Liver (tissue), 9 donors: ENCODE measurements around the gene GRK6. TPM values are rescaled to one million over a fixed set of nuclear protein-coding genes. Genes with fewer than 3 reads are reported as not detected.
A peak's percentile ranks its signal among the peaks of the same experiment; 100 is the strongest.

Source experiments
- DNase-seq: peaks from one replicate; pipeline ENCODE4 v3.0.0-alpha.2; 2017; ENCODE audit warnings: low spot score
- H3K27ac ChIP-seq, 2 donors: one replicate each; pipeline ENCODE4 v1.7.0; 2013; ENCODE audit warnings: inconsistent platforms in 2 of 2, low read length in 2 of 2, control low read depth in 1 of 2, low read depth in 1 of 2, mild to moderate bottlenecking in 1 of 2
- H3K27me3 ChIP-seq, 4 donors: one replicate each; pipeline versions ENCODE4 v1.6.1 to v1.7.0; 2013; ENCODE audit warnings: low read length in 3 of 4, inconsistent platforms in 1 of 4, mild to moderate bottlenecking in 1 of 4, moderate library complexity in 1 of 4; ENCODE audit not compliant: control insufficient read depth in 4 of 4, insufficient read depth in 4 of 4
- H3K36me3 ChIP-seq, 4 donors: one replicate each; pipeline versions ENCODE4 v1.6.1 to v1.7.0; 2013; ENCODE audit warnings: low read length in 3 of 4, mild to moderate bottlenecking in 3 of 4, low read depth in 1 of 4, moderate library complexity in 1 of 4; ENCODE audit not compliant: control insufficient read depth in 4 of 4, insufficient read depth in 3 of 4
- H3K4me1 ChIP-seq, 4 donors: one replicate each; pipeline versions ENCODE4 v1.6.1 to v1.7.0; 2013; ENCODE audit warnings: low read length in 3 of 4, mild to moderate bottlenecking in 3 of 4, moderate library complexity in 1 of 4; ENCODE audit not compliant: control insufficient read depth in 4 of 4, insufficient read depth in 4 of 4
- H3K4me3 ChIP-seq, 3 donors: one replicate each; pipeline versions ENCODE4 v1.6.1 to v1.7.0; 2013; ENCODE audit warnings: low read length in 3 of 3, control low read depth in 1 of 3, low read depth in 1 of 3, mild to moderate bottlenecking in 1 of 3
- H3K9ac ChIP-seq, 2 donors: one replicate each; pipeline ENCODE4 v1.7.0; 2013; ENCODE audit warnings: low read length in 2 of 2, mild to moderate bottlenecking in 2 of 2, moderate library complexity in 2 of 2, control low read depth in 1 of 2, low read depth in 1 of 2
- H3K9me3 ChIP-seq, 4 donors: one replicate each; pipeline versions ENCODE4 v1.6.1 to v1.7.0; 2013; ENCODE audit warnings: low read length in 3 of 4; ENCODE audit not compliant: control insufficient read depth in 4 of 4
- EGR1 ChIP-seq, 2 donors: IDR thresholded peaks; 2 replicates each; pipeline ENCODE4 v1.6.1; 2016 to 2018; ENCODE audit warnings: antibody characterized with exemption in 2 of 2, low read depth in 2 of 2
- FOXA1 ChIP-seq: IDR thresholded peaks from 2 replicates; pipeline ENCODE4 v1.6.1; 2016; ENCODE audit warnings: antibody characterized with exemption
- FOXA2 ChIP-seq: IDR thresholded peaks from 2 replicates; pipeline ENCODE4 v1.6.1; 2016; ENCODE audit warnings: antibody characterized with exemption
- GABPA ChIP-seq, 2 donors: IDR thresholded peaks in 1 of 2; conservative IDR thresholded peaks in 1 of 2; 2 replicates each; pipeline ENCODE4 v1.6.1; 2016; ENCODE audit warnings: antibody characterized with exemption in 2 of 2, mild to moderate bottlenecking in 1 of 2, moderate library complexity in 1 of 2
- HNF4A ChIP-seq, 2 donors: conservative IDR thresholded peaks; 2 replicates each; pipeline ENCODE4 v1.6.1; 2016; ENCODE audit warnings: antibody characterized with exemption in 2 of 2, mild to moderate bottlenecking in 2 of 2
- HNF4G ChIP-seq: IDR thresholded peaks from 2 replicates; pipeline ENCODE4 v1.6.1; 2016; ENCODE audit warnings: antibody characterized with exemption
- JUND ChIP-seq, 2 donors: IDR thresholded peaks; 2 replicates each; pipeline ENCODE4 v1.6.1; 2016; ENCODE audit warnings: antibody characterized with exemption in 2 of 2
- NR2F2 ChIP-seq: IDR thresholded peaks from 2 replicates; pipeline ENCODE4 v1.6.1; 2016; ENCODE audit warnings: antibody characterized with exemption
- RAD21 ChIP-seq, 2 donors: IDR thresholded peaks; 2 replicates each; pipeline ENCODE4 v1.6.1; 2016; ENCODE audit warnings: antibody characterized with exemption in 2 of 2, mild to moderate bottlenecking in 2 of 2
- SP1 ChIP-seq: IDR thresholded peaks from 2 replicates; pipeline ENCODE4 v1.6.1; 2018; ENCODE audit warnings: antibody characterized with exemption, mild to moderate bottlenecking
- TAF1 ChIP-seq: conservative IDR thresholded peaks from 2 replicates; pipeline ENCODE4 v1.6.1; 2016; ENCODE audit warnings: antibody characterized with exemption, mild to moderate bottlenecking
- YY1 ChIP-seq: IDR thresholded peaks from 2 replicates; pipeline ENCODE4 v1.6.1; 2016; ENCODE audit warnings: antibody characterized with exemption, mild to moderate bottlenecking
- WGBS: extraction: QIAGEN DNeasy Blood & Tissue Kit; methylation state at CpG from one replicate; pipeline ENCODE4 v1.1.7; 2013; 5-methylcytosine and 5-hydroxymethylcytosine counted together
- polyA plus RNA-seq, 2 donors: library from polyadenylated mRNA; stranded (reverse) in 1 of 2; unstranded in 1 of 2; fragments of 200-250 nt in 1 of 2; fragments of >200 nt in 1 of 2; fragmentation: Nextera tagmentation in 1 of 2; extraction: Ambion mirVana in 1 of 2; gene quantifications; one replicate each; pipeline versions ENCODE4 v1.2.1 to v1.2.3, GENCODE V29; 2013 to 2015
- total RNA-seq, 2 donors: library from RNA; depleted of rRNA; stranded (reverse); fragments of >200 nt; gene quantifications; one replicate each; pipeline ENCODE4 v1.2.3, GENCODE V29; 2014
- TF ChIP-seq, protein P1 (sequence below): IDR thresholded peaks from 2 replicates; pipeline ENCODE4 v1.6.1; 2016; ENCODE audit warnings: antibody characterized with exemption, mild to moderate bottlenecking
- TF ChIP-seq, protein P2 (sequence below): IDR thresholded peaks from 2 replicates; pipeline ENCODE4 v1.6.1; 2016; ENCODE audit warnings: antibody characterized with exemption
- TF ChIP-seq, protein P3 (sequence below): fragments of 150-350 bp; IDR thresholded peaks from 2 replicates; pipeline ENCODE4 v1.5.1; 2017; ENCODE audit warnings: improper control_type of control experiment, low read depth, low read length; ENCODE audit not compliant: missing input control
- TF ChIP-seq, protein P4 (sequence below): IDR thresholded peaks from 2 replicates; pipeline ENCODE4 v1.6.1; 2016; ENCODE audit warnings: antibody characterized with exemption
- TF ChIP-seq, protein P5 (sequence below): IDR thresholded peaks from 2 replicates; pipeline ENCODE4 v1.6.1; 2016; ENCODE audit warnings: antibody characterized with exemption
- donor health status: healthy.
- donor health status: healthy.
- donor health status: healthy.
- donor health status: healthy.
- donor health status: healthy.

GRK6 gene
- total and polyA plus RNA-seq, 4 donors: 3.1 to 24.0 (median 10.8) TPM

DNA sequence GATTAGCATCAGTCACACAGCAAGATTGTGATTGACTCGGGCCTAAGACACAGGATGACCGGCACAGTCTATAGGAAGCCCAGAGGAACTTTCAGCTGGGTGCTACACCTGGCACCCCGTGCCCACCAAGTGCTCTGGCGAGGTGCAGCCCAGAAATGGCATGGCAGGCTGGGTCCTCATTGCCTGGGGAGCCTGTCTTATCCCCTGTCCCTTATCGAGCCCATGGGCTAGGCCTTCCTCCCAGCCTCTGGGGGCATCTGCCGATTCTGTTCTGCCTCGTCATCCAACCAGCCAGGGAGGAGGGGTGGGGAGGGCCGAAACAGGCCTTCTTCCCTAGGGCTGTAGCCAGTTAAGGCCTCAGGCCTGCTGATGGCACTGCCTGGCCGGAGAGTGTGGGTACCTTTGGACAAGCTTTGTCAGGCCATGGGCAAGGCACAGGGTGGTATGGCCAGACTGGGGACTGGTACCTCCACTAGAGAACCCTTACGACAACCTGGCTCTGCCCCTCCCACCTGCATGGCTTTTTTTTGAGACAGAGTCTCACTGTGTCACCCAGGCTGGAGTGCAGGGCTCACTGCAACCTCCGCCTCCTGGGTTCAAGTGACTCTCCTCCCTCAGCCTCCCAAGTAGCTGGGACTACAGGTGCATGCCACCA is 1.6 kb downstream of the GRK6 start:
- Histone ChIP-seq H3K27me3 (no peaks in the 10 kb centered on the region), H3K36me3 (peaks cover 0 to 3% (median 0%) of the 10 kb centered on the region in 4 donors), H3K9ac (peak overlapping the region in 1 of 2 donors; percentile 31), H3K4me1 (peaks cover 3 to 25% (median 17%) of the 10 kb centered on the region in 4 donors), H3K9me3 (no peaks in the 10 kb centered on the region), H3K4me3 (no peak overlapping the region), H3K27ac (peak overlapping the region; percentile 63 to 73)
- no peak for TF ChIP-seq RAD21 (IDR thresholded peaks at IDR 0.05)
- no peak for TF ChIP-seq EGR1 (IDR thresholded peaks at IDR 0.05; ENCODE audit: low read depth in 2 of 2)
- TF ChIP-seq, protein P1, sequence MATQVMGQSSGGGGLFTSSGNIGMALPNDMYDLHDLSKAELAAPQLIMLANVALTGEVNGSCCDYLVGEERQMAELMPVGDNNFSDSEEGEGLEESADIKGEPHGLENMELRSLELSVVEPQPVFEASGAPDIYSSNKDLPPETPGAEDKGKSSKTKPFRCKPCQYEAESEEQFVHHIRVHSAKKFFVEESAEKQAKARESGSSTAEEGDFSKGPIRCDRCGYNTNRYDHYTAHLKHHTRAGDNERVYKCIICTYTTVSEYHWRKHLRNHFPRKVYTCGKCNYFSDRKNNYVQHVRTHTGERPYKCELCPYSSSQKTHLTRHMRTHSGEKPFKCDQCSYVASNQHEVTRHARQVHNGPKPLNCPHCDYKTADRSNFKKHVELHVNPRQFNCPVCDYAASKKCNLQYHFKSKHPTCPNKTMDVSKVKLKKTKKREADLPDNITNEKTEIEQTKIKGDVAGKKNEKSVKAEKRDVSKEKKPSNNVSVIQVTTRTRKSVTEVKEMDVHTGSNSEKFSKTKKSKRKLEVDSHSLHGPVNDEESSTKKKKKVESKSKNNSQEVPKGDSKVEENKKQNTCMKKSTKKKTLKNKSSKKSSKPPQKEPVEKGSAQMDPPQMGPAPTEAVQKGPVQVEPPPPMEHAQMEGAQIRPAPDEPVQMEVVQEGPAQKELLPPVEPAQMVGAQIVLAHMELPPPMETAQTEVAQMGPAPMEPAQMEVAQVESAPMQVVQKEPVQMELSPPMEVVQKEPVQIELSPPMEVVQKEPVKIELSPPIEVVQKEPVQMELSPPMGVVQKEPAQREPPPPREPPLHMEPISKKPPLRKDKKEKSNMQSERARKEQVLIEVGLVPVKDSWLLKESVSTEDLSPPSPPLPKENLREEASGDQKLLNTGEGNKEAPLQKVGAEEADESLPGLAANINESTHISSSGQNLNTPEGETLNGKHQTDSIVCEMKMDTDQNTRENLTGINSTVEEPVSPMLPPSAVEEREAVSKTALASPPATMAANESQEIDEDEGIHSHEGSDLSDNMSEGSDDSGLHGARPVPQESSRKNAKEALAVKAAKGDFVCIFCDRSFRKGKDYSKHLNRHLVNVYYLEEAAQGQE: no peak
- TF ChIP-seq, protein P2, sequence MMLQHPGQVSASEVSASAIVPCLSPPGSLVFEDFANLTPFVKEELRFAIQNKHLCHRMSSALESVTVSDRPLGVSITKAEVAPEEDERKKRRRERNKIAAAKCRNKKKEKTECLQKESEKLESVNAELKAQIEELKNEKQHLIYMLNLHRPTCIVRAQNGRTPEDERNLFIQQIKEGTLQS: no peak
- TF ChIP-seq NR2F2: no peak
- TF ChIP-seq HNF4G: no peak
- no peak for TF ChIP-seq HNF4A (conservative IDR thresholded peaks at IDR 0.05)
- TF ChIP-seq FOXA2: no peak
- TF ChIP-seq, protein P3, sequence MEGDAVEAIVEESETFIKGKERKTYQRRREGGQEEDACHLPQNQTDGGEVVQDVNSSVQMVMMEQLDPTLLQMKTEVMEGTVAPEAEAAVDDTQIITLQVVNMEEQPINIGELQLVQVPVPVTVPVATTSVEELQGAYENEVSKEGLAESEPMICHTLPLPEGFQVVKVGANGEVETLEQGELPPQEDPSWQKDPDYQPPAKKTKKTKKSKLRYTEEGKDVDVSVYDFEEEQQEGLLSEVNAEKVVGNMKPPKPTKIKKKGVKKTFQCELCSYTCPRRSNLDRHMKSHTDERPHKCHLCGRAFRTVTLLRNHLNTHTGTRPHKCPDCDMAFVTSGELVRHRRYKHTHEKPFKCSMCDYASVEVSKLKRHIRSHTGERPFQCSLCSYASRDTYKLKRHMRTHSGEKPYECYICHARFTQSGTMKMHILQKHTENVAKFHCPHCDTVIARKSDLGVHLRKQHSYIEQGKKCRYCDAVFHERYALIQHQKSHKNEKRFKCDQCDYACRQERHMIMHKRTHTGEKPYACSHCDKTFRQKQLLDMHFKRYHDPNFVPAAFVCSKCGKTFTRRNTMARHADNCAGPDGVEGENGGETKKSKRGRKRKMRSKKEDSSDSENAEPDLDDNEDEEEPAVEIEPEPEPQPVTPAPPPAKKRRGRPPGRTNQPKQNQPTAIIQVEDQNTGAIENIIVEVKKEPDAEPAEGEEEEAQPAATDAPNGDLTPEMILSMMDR: no peak
- TF ChIP-seq YY1: no peak
- no peak for TF ChIP-seq TAF1
- no peak for TF ChIP-seq GABPA (IDR thresholded peaks at IDR 0.05 in 1 of 2, conservative IDR thresholded peaks at IDR 0.05 in 1 of 2)
- TF ChIP-seq JUND (IDR thresholded peaks at IDR 0.05): no peak
- TF ChIP-seq, protein P4, sequence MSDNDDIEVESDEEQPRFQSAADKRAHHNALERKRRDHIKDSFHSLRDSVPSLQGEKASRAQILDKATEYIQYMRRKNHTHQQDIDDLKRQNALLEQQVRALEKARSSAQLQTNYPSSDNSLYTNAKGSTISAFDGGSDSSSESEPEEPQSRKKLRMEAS: no peak
- no peak for TF ChIP-seq FOXA1
- TF ChIP-seq, protein P5, sequence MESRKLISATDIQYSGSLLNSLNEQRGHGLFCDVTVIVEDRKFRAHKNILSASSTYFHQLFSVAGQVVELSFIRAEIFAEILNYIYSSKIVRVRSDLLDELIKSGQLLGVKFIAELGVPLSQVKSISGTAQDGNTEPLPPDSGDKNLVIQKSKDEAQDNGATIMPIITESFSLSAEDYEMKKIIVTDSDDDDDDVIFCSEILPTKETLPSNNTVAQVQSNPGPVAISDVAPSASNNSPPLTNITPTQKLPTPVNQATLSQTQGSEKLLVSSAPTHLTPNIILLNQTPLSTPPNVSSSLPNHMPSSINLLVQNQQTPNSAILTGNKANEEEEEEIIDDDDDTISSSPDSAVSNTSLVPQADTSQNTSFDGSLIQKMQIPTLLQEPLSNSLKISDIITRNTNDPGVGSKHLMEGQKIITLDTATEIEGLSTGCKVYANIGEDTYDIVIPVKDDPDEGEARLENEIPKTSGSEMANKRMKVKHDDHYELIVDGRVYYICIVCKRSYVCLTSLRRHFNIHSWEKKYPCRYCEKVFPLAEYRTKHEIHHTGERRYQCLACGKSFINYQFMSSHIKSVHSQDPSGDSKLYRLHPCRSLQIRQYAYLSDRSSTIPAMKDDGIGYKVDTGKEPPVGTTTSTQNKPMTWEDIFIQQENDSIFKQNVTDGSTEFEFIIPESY: no peak
- TF ChIP-seq SP1: no peak
- peak; percentile 79 for DNase-seq
- WGBS: 81% methylated on average over 11 of the region's 11 CpGs
